ENCODE results near the gene RNF227.

RNF227 gene

GRCh38 chr17:7903154-7904103 lies 12.7 kb downstream of the RNF227 start:
- no peaks in the 10 kb centered on the region for H3K9me3 ChIP-seq (ENCODE audit: severe bottlenecking)
- H3K36me3 ChIP-seq = peaks cover 87% of the 10 kb centered on the region
- no peak overlapping the region for H3K27ac ChIP-seq
- H3K27me3 ChIP-seq (ENCODE audit: insufficient read depth, low read depth, severe bottlenecking) = no peaks in the 10 kb centered on the region
- no peak for TF ChIP-seq CTCF (IDR thresholded peaks at IDR 0.05; ENCODE audit: low read depth, low read length)
- no peak overlapping the region for H3K4me3 ChIP-seq (ENCODE audit: low read depth, low read length)
- no peak for DNase-seq

- Histone ChIP-seq H3K27ac (no peak overlapping the region; the same call in 1 of the 2 replicates), H3K9me3 (ENCODE audit: severe bottlenecking) (no peaks in the 10 kb centered on the region), H3K36me3 (peaks cover 86% of the 10 kb centered on the region), H3K27me3 (ENCODE audit: insufficient read depth, low read depth, severe bottlenecking) (no peaks in the 10 kb centered on the region), H3K4me3 (ENCODE audit: low read depth, low read length) (no peak overlapping the region)
- TF ChIP-seq CTCF (IDR thresholded peaks at IDR 0.05; ENCODE audit: low read depth, low read length) = no peak
- DNase-seq = no peak
Measured at GRCh38 chr17:7897773-7898172, 18.3 kb downstream of the RNF227 start.

DNA sequence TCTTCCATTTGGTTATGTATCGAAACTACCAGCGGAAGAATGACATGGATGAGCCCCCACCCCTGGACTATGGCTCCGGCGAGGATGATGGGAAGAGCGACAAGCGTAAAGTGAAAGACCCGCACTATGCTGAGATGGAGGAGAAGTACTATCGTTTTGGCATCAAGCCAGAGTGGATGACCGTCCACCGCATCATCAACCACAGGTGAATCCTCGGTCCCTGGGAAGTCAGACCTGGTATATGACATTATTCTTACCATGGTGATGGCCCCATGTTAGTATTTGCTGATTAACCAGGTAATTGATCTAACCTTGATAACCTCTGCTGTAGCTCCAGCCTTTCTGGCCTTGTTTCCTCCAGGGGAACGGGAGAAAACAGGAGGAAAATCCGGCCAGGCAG lies 19.0 kb downstream of the RNF227 start:
- no peaks in the 10 kb centered on the region for H3K9me3 ChIP-seq (ENCODE audit: severe bottlenecking)
- H3K36me3 ChIP-seq = peaks cover 83% of the 10 kb centered on the region
- no peak for TF ChIP-seq CTCF (IDR thresholded peaks at IDR 0.05; ENCODE audit: low read depth, low read length)
- no peak for DNase-seq
- H3K27me3 ChIP-seq (ENCODE audit: insufficient read depth, low read depth, severe bottlenecking) = no peaks in the 10 kb centered on the region
- H3K4me3 ChIP-seq (ENCODE audit: low read depth, low read length) = no peak overlapping the region
- peak overlapping the region; percentile 16; the same call in 1 of the 2 replicates for H3K27ac ChIP-seq

DNA sequence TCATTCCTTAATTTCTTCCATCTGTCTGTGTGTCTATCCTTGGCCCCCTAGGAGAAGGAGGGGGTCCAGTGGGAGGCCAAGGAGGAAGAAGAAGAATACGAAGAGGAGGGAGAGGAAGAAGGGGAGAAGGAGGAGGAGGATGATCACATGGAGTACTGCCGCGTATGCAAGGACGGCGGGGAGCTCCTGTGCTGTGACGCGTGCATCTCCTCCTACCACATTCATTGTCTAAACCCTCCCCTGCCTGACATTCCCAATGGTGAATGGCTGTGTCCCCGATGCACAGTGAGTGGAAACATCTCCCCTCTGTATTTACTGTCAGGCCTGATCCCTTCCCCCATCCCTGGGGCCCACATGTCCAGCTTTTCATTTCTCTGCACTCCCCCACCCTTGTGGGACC lies 21.2 kb downstream of the RNF227 start:
- no peaks in the 10 kb centered on the region for H3K27me3 ChIP-seq (ENCODE audit: insufficient read depth, low read depth, severe bottlenecking)
- H3K9me3 ChIP-seq (ENCODE audit: severe bottlenecking) = no peaks in the 10 kb centered on the region
- H3K4me3 ChIP-seq (ENCODE audit: low read depth, low read length) = no peak overlapping the region
- no peak for TF ChIP-seq CTCF (IDR thresholded peaks at IDR 0.05; ENCODE audit: low read depth, low read length)
- no peak overlapping the region for H3K27ac ChIP-seq
- H3K36me3 ChIP-seq = peaks cover 80% of the 10 kb centered on the region
- no peak for DNase-seq

DNA sequence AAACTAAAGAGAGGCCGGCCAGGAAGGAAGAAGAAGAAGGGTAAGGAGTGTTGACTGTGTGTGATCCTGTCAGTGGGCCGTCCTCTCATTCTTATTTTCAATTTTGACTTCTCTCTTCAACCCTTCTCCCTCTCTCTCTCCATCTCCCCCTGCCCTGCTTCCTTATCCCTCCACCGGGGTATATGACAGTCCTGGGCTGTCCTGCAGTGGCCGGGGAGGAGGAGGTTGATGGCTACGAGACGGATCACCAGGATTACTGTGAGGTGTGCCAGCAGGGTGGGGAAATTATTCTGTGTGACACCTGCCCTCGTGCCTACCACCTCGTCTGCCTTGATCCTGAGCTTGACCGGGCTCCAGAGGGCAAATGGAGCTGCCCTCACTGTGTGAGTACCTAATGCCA lies 21.9 kb downstream of the RNF227 start:
- DNase-seq = no peak
- H3K27me3 ChIP-seq (ENCODE audit: insufficient read depth, low read depth, severe bottlenecking) = no peaks in the 10 kb centered on the region
- H3K36me3 ChIP-seq = peaks cover 78% of the 10 kb centered on the region
- H3K4me3 ChIP-seq (ENCODE audit: low read depth, low read length) = no peak overlapping the region
- TF ChIP-seq CTCF (IDR thresholded peaks at IDR 0.05; ENCODE audit: low read depth, low read length) = no peak
- H3K9me3 ChIP-seq (ENCODE audit: severe bottlenecking) = no peaks in the 10 kb centered on the region
- H3K27ac ChIP-seq = 0 out of 2 replicates have a peak overlapping the region, but pooled peaks have one; percentile 14

All from WERI-Rb-1 (cell line).